ENCODE results near the gene LRATD1. TPM values are rescaled to one million over a fixed set of nuclear protein-coding genes. Genes with fewer than 3 reads are reported as not detected.

LRATD1 gene
- total RNA-seq, 2 experiments from 2014 or later, result not detected

DNA sequence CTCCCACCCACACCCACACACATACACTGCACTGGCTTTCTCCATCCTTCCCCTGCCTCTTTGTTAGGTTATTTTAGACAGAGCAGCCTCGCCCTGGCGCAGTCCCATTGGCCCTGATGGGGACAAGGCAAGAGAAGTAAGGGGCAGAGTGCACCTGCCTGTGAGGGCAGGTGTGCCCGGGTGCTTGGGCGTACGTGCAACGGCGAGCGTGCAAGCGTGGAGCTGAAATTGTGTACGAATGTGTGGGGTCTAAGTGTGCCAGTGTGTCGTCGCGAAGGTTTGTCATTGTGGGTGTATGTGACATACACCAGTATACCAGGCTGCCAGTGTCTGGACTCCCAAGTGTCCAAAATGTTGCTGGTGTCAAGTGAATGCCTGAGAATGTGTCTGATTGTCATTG, 544 bp downstream of the LRATD1 start:
- CTCF ChIA-PET, result no interaction called here
- POLR2A ChIA-PET, result no interaction called here

DNA sequence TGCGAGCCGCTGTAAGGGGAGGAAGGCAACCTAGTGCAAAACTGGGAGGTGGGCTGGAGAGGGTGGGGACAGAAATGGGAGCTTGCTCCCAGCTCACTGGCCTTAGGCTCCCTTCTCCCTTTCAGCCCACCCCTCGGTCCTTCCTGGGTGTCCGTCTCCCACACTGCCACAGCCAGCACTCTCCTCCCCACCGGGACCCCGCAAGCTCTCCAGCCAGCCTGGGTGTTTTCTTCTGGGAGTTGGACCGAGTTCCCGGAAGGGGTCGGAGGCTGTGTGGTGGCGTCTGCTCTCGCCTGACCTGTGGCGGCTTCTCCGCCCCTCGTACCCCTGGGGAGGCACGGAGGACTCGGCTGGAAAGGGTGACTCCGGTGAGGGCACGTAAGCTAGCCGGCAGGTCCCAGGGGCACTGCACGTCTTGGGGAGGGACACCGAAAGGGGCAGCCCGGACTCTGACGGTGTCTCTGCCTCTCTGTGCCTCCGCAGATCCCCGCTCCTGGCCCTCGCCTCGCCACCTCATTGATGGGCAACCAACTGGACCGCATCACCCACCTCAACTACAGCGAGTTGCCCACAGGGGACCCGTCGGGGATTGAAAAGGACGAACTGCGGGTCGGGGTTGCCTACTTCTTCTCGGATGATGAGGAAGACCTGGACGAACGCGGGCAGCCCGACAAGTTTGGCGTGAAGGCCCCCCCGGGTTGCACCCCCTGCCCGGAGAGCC, 1.1 kb downstream of the LRATD1 start:
- POLR2A ChIA-PET, result no interaction called here

DNA sequence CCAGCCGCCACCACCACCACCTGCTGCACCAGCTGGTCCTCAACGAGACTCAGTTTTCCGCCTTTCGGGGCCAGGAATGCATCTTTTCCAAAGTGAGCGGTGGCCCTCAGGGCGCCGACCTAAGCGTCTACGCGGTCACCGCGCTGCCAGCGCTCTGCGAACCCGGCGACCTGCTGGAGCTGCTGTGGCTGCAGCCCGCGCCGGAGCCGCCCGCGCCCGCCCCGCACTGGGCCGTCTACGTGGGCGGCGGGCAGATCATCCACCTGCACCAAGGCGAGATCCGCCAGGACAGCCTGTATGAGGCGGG, 1.6 kb downstream of the LRATD1 start:
- CTCF ChIA-PET, result no interaction called here
- POLR2A ChIA-PET, result no interaction called here

More for the DNA sequence above, 1.1 kb downstream of the LRATD1 start:
- CTCF ChIA-PET, result no interaction called here

DNA sequence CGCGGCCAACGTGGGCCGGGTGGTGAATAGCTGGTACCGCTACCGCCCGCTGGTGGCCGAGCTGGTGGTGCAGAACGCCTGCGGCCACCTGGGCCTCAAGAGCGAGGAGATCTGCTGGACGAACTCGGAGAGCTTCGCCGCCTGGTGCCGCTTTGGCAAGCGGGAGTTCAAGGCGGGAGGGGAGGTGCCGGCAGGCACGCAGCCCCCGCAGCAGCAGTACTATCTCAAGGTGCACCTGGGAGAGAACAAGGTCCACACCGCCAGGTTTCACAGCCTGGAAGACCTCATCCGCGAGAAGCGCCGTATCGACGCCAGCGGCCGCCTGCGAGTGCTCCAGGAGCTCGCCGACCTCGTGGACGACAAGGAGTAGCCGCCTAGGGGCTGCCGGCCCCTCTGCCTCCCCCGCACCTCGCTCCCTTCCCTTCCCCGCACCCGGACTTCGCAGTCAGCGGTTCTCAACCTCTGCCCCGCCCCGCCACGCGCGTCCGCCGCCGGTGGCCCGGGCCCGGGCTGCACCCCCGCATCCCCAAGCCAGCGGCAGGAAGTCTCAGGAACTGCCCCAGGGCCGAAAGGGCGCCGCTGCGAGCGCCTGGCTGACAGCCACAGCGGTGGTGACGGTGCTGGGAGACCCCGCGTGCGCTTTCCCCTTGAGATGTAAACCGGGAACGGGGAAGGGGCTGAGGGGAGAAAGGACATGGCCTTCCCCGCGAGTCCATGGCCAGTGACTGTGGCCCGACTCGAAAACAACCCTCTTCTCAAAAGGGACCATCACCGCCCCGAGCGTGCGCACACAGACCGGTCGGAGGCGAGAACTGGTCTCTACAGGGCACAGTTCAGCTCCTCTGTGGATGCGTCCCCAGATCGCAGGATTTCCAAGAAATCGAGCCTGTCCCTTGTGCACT, 2.2 kb downstream of the LRATD1 start:
- POLR2A ChIA-PET, result no interaction called here
- CTCF ChIA-PET, result no interaction called here

DNA sequence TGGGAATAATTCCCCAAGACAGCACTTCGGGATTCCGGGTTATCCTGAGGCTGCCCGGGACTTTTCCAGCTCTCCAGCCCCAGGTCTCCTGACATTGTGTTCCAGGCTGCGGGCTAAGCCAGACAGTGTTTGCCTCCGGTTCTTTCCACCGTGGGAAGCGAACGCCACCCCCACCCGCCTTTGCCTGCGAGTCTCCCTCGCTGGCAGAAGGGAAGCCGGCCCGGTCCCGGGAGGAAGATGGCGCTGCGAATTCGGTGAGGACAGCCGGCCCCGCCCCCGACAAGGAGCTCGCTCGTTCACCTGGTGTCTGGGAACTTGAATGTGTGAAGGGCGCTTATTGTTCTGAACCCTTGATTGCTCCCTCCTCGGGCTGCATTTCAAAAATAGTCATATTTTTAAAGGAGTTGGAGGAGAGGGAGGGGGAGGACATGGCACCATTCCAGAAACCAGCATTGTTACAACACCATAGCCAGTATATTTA, 2.9 kb downstream of the LRATD1 start:
- CTCF ChIA-PET, result no interaction called here
- POLR2A ChIA-PET, result no interaction called here

DNA sequence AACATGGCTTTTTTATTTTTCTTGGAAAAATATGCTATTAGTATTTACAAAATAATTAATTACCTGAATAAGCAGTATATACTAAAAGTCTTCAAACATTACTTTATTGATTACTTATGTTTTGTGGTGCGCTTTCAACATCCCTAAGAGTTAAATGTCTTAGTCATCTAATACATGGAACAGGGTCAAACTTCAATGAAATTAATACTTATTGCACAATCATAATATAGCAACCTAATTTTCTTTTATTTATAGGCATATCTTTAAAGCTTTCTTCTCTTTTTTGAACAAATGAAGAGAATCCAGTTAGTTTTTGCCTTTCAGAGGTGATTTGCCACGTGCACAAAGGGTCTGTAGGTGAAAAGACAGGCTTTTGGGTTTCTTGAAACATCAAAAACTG, 6.0 kb downstream of the LRATD1 start:
- CTCF ChIA-PET, result no interaction called here
- POLR2A ChIA-PET, result no interaction called here

DNA sequence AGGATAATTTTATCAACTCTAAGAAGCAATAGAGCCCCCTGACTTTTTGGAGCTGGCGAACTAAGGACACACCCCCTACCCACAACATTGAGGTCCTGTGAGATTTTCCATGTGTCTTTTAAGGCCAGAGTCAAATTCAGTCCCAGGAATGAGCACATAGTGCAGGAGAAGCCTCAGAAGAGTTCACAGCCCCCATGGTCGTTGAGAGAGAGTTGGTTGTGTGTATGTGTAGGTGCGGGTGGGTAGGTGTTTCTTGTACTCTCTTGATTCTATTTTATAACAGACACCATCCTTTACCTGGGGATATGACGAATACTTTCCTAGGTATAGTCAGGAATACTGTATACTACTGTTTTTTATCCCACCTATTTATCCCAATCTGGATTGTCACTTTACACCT, 8.6 kb downstream of the LRATD1 start:
- ChIA-PET CTCF (no interaction called here), POLR2A (no interaction called here)

DNA sequence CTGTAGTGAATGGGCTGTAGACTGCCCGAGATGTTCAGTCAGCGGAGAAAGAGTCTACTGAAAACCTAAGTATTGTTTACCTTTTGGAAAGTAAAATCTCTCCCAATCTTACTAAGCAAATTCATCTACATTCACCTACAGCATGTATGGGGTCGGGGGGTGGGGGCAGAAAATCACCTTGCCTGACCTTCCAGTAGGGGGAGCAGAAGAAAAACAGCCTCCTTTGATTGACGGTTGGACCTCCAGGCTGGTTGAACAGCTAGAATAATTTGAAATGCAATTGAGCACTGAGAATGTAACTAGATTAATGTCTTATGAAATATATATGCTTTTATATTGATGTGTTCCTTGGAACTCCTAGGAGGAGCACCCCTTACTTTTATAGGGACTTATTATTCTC, 10.0 kb downstream of the LRATD1 start:
- CTCF ChIA-PET, result no interaction called here

DNA sequence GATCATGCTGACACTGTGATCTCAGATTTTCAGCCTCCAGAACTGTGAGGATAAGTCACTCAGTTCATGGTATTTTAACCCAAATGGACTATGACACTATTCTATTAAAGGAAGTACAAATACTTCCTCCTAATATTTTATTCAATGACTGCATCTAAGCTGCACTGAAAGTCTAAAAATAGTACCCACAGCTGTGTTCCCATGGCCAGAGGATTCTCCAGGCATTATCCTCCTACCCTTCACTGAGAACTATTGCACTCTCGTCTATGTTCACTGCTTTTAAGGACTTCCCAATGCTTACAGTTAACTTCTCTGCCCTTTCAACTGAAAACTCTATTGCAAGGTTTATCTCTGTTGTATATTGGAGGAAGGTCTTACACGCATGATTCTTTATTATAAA, 15.2 kb downstream of the LRATD1 start:
- CTCF ChIA-PET, result no interaction called here
- POLR2A ChIA-PET, result no interaction called here

More for the DNA sequence above, 10.0 kb downstream of the LRATD1 start:
- POLR2A ChIA-PET, result no interaction called here

DNA sequence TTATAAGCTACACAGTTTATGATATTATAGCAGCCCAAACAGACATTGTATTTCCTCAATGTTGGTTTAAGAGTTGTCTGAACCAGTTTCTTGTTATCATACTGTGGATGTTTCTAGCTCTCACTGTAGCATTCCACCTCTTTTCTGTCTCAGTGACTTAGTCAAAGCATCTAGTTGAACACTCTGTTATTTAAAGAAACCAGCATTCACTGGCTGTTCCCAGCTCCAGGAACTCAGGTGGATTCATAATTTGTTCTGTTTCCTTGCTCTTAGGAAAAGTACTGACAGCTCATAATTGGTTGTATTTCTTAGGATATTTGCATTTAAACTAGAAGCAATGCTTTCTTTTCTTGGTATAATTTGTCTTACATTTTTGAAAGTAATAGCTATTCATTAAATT, 17.5 kb downstream of the LRATD1 start:
- POLR2A ChIA-PET, result no interaction called here
- CTCF ChIA-PET, result no interaction called here

DNA sequence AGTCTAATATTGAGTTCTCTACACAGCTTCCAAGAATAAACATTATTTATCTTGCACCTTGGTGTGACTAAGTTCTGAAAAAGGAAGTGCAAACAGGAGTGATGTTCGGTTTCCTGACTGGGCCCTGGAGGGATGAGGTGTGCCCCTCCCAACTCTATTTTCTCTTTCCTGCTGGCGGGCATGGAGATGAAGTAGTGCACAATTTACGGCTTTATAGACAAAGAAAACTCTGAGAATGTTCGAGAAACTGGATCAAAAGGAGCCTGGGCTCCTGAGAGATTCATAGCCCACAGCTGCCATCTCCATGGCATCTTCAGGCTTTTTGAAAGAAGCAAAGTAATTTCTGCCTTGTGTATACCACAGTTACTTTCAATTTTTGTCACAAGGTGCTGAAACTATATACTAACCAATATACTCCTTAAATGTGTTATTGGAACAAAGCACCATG, 22.3 kb downstream of the LRATD1 start:
- ChIA-PET POLR2A (no interaction called here), CTCF (no interaction called here)

DNA sequence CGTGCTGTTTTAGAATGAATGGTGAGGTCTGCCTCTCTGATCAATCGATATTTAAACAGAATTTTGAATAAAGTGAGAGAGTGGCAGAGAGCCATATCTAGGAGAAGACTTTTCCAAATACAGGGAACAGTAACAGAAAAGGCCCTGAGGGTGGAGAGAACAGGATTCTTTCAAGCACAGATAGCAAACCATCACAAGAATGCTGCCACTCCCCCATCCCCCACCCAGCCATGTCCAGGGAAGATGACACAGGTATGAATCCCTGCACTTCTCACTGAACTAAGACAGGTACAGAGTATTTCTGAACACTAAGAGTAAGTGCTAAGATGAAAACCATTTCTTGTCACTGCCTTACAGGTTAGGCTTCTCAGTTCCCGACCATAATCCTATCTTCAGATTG, 23.6 kb downstream of the LRATD1 start:
- POLR2A ChIA-PET, result no interaction called here
- CTCF ChIA-PET, result no interaction called here

DNA sequence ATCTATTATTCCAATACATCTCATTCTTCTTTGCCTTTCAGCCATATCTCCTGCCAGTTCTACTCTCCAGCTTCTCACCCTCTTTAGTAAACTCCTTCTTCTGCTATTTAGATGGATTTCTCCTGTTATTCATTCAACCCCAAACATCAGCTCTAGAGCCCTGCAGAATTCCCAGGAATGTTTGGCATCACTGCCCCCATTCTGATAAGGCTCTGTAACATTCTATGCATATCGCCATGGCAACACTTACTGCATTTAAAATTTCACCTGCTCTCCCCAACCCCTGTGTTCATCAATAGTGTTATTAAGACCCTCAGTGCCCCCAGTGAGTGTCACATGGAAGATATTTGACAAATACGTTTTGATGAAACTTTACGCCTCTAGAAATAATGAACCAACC, 28.6 kb downstream of the LRATD1 start:
- CTCF ChIA-PET, result no interaction called here
- POLR2A ChIA-PET, result no interaction called here

DNA sequence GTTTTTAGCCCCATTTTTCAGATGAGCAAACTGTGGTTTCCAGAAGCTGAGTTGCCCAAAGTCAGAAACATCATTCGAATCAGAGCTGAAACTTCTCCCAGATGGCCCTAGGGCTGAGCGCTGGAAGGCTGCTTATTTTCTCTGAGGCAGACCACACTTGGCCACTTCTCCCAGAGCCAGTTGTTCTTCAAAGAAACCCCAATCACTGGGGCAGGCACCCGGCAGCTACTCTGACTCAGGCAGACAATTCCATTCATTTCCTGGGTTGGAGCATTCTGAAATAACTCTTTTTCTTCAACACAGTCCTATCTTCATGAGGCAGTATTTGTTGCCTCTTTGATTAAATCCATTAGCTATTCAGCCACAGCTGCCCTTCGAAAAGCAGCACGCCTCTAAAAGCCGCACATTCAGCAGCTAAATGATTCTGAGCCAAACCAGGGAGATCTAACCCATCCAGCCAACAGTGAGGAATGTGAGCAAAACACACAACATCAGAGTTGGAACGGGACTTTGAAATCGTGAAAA, 40.9 kb downstream of the LRATD1 start:
- POLR2A ChIA-PET, result no interaction called here
- CTCF ChIA-PET, result interaction anchor here (0.7 kb wide), 1 partner anchor 92 kb away, joined by 4 read pairs; no protein-coding TSS in a partner anchor

DNA sequence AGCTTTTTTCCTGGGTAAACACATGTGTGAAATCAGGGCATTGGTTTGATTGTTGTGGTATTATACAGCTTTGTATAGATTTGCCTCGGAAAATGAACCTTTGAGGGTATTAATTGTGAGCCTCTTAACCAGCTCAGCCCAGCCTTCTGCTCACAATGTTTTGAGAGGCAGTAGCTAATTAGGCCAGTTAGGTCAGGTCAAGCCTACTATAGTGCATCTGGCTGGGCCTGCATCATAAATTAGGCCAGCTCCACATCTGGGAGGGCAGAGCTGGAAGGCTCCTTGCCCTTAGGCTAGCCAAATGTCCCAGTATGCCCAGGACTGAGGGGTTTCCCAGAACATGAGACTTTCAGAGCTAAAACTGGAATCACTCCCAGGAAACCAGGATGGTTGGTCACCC, 43.0 kb downstream of the LRATD1 start:
- ChIA-PET CTCF (no interaction called here), POLR2A (no interaction called here)

DNA sequence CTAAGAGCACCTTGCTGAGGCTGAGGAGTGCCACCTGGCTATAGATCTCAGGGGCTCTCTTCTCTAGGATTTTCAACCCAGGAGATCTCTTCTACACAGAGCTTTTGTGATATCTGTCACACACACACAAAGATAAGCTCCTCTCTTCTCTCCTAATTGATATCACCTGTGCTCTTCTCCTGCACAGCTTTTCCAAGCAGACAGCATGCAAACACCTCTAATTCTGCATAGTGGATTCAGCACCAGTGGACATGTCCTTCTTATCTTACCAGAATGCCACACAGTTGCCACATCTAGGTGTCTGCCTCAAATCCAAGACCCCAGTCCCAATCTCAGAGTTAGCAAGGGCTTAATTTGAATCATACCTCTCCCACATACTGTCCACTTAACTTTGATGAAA, 43.9 kb downstream of the LRATD1 start:
- CTCF ChIA-PET, result no interaction called here

DNA sequence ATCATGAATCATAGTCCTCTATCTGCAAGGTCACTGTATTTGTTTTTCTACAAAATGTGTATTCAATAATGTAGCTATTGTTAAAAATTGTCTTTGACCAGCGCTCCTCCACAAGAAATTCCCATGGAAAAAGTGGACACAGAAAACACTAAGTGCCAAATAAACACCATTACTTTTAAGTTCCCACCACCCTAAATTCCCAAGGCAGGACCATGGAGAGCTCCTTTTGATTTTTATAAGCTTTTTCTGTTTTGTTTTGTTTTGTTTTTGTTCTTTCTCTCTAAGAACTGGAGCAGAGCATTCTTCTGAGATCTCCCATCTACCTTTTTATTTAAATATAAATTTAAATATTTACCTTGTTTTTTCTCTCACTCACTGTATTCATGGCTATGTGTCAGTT, 44.5 kb downstream of the LRATD1 start:
- CTCF ChIA-PET, result no interaction called here
- POLR2A ChIA-PET, result no interaction called here

More for the DNA sequence above, 43.9 kb downstream of the LRATD1 start:
- POLR2A ChIA-PET, result no interaction called here

DNA sequence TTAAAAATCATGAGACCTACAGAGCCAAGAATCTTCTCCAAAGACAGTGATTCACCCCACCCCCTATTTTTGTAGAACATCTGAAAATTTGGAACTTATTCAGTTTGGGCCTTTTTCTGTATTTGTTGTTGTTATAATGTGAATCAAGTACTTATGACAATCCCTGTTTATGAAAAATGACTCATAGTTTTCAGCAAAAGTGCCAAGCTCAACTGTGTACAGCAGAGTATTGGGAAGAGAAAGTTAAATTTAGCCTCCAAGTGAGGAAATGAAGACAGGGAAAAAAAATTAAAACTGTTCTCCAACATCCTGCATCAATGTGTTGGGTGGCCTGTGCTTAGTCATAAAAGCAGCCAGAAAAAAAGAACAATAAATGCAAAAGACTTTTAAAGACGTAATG, 46.2 kb downstream of the LRATD1 start:
- POLR2A ChIA-PET, result no interaction called here
- CTCF ChIA-PET, result no interaction called here

DNA sequence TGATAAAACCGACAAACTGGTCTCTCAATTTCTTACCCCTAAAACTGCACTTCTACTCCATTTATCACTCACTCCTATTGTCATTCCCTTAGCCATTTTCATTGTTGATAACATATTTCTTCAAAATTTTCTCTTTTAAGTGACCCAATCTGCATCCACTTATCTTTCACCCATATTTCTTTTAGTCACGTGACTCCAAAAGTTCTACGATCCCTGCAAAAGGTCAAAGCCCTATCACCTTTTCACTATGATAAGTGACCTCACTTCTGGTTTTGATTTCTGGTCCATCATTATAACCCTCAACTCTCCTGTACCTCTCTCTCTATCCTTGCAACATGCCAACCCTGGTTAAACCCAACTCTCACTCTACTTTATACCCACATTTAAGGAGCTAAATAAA, 49.1 kb downstream of the LRATD1 start:
- ChIA-PET POLR2A (no interaction called here), CTCF (no interaction called here)
